C4-2B (cell line): Measurements from ENCODE around the gene ARHGAP33.

Experiments used
- ZFX ChIP-seq: fragments of 450-650 bp; IDR thresholded peaks from 2 replicates; pipeline ENCODE4 v1.6.1; 2017
- TF ChIP-seq, protein P1 (sequence below): fragments of 450-650 bp; conservative IDR thresholded peaks from 2 replicates; pipeline ENCODE4 v1.5.1; 2017; ENCODE audit warnings: mild to moderate bottlenecking

- TF ChIP-seq, protein P1, sequence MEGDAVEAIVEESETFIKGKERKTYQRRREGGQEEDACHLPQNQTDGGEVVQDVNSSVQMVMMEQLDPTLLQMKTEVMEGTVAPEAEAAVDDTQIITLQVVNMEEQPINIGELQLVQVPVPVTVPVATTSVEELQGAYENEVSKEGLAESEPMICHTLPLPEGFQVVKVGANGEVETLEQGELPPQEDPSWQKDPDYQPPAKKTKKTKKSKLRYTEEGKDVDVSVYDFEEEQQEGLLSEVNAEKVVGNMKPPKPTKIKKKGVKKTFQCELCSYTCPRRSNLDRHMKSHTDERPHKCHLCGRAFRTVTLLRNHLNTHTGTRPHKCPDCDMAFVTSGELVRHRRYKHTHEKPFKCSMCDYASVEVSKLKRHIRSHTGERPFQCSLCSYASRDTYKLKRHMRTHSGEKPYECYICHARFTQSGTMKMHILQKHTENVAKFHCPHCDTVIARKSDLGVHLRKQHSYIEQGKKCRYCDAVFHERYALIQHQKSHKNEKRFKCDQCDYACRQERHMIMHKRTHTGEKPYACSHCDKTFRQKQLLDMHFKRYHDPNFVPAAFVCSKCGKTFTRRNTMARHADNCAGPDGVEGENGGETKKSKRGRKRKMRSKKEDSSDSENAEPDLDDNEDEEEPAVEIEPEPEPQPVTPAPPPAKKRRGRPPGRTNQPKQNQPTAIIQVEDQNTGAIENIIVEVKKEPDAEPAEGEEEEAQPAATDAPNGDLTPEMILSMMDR: no peak
- TF ChIP-seq ZFX: no peak
These were observed 41.5 kb downstream of the ARHGAP33 start for GRCh38 chr19:35816846-35817245.
